AG09319 (cell line): Measurements from ENCODE around the gene FGF13.

Experiments
- DNase-seq: peaks from one replicate; pipeline ENCODE4 v3.0.0-alpha.2; 2010; ENCODE audit warnings: low read depth; ENCODE audit errors: extremely low read depth
- TF ChIP-seq, protein P1 (sequence below): IDR thresholded peaks from 2 replicates; pipeline ENCODE4 v1.5.1; 2011; ENCODE audit warnings: low read depth, mild to moderate bottlenecking, inconsistent platforms, low read length, moderate library complexity

Gene FGF13

DNA sequence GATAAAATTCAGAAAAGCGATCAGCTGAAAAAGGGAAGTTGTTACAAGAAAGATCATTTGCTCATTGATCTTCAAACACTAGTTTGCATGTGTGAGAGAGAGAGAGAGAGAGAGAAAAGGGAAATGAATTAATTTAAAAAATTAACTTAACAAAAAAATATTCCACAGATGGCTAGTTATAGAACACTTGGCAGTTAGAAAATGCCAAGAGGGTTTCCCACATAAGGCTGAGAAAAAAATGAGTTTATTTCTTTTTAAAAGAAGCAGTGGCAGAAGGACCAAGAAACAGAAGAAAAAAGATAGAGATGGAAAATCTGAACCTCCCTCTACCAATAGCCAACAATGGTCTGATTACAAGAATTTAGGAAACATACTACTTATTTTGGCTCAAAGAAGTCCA, 47.1 kb downstream of the FGF13 start:
- no peak for DNase-seq
- TF ChIP-seq, protein P1, sequence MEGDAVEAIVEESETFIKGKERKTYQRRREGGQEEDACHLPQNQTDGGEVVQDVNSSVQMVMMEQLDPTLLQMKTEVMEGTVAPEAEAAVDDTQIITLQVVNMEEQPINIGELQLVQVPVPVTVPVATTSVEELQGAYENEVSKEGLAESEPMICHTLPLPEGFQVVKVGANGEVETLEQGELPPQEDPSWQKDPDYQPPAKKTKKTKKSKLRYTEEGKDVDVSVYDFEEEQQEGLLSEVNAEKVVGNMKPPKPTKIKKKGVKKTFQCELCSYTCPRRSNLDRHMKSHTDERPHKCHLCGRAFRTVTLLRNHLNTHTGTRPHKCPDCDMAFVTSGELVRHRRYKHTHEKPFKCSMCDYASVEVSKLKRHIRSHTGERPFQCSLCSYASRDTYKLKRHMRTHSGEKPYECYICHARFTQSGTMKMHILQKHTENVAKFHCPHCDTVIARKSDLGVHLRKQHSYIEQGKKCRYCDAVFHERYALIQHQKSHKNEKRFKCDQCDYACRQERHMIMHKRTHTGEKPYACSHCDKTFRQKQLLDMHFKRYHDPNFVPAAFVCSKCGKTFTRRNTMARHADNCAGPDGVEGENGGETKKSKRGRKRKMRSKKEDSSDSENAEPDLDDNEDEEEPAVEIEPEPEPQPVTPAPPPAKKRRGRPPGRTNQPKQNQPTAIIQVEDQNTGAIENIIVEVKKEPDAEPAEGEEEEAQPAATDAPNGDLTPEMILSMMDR, result no peak

DNA sequence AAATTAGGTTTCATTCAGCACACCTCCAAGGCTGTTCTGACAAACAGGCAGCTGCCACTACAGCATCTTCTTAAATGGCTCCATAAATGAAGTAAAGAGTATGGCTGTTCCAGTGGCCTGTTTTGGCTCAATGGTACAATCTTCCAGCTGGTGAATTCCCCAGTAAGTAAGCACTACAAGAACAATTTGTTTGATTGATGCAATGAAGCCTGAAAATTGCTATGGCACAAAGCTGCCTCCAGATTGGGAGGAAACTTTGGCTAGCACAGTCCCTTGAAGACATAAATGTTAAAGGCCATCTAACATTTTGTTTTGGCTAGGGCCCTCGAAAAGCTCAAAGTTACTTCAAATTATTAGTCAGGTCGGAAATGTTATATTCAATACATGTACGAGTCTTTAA, 47.5 kb downstream of the FGF13 start:
- TF ChIP-seq, protein P1, result no peak
- no peak for DNase-seq

DNA sequence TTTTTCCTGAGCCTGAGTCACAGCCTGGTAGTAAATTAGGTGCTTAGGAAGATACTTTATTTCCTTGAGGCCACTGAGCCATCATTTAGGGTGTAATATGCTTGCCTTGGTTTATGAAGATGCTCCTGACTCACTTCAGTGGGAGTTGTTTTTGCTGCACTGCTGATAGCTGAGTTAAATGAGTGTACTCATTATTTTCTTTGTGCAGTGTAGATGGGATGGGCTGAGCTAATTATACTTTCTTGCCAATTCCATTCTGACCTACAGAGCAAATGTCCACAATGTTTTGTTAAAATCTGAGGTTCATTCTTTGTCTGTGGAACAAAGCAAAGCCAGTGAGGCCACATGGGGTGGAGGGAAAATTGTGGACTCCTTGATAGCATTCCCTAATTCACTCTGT, 60.0 kb downstream of the FGF13 start:
- no peak for DNase-seq
- TF ChIP-seq, protein P1, result no peak

DNA sequence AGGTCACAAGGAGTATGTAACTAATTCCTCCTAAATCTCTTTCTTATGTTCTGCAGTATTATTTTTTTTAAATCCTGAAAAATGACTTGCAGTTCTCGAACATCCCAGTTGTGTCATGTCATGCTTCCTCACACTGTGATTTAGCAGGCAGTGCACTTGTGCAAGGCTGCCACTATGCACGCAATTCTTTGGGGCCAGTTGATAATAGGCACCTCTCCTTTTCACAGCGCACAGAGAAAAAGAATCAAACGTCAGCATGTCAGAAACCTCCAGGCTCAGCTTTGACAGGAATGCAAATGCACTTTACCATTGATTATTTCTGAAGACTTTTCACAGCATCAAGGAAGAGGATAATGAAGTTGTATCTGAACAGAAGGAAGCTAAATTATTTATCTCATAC, 62.9 kb downstream of the FGF13 start:
- TF ChIP-seq, protein P1, result no peak
- DNase-seq, result no peak

DNA sequence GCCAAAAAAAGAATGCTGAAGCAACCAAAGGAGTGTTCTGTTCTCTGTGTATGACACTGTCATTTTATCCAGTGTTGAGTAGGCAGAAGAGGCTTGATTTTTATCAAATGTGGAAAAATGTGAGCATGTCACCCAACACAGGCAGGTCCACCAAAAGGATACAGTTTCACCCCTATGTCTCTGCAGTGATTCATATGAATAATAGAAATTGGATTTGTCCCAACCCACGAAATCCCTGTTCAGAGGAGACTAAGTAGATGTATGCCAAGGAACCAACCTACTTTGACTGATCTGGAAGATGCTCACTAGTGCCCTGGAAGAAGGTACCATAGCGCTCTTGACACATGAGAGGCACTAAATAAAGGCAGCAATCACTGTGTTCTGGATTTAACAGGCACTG, 72.5 kb downstream of the FGF13 start:
- DNase-seq, result no peak
- TF ChIP-seq, protein P1, result no peak
